Esophagus muscularis mucosa (tissue), 3 donors: ENCODE results near the gene GNA14.

Source experiments
- EP300 ChIP-seq: sonication (generic); formaldehyde crosslinking; IDR thresholded peaks from one replicate; pipeline ENCODE4 v1.6.1; 2017; ENCODE audit warnings: antibody characterized with exemption
- TF ChIP-seq, protein P1 (sequence below), 3 experiments: fragments of 200-600 bp in 2 of 3; fragments of 450-650 bp in 1 of 3; sonication (generic) in 2 of 3; IDR thresholded peaks; one replicate each; pipeline ENCODE4 v1.5.1; 2017 to 2019; ENCODE audit warnings: antibody characterized with exemption in 3 of 3, mild to moderate bottlenecking in 2 of 3, moderate library complexity in 1 of 3

DNA sequence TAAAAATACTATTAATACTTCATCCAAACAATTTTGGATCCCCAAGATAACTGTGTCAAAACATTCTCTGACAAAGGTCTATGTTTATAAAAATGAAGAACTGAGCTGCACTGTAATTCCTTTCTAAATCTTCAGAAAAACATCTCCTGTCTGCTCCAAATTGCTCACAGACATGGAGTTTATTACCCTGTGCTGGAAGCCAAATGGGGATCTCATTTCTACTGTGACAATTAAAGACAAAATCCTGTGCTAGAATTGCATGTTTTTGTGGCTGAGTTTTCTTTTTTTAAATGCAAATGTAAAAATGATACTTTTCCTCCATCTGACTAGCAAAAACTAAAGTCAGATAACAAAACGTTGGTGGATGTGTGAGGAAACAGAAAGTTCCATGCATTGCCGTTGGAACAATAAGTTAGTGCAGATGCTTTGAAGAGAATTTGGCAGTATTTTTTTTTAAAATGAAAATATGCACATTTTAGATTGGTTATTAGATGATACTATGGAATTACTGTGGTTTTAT is 93.5 kb downstream of the GNA14 start:
- TF ChIP-seq, protein P1, sequence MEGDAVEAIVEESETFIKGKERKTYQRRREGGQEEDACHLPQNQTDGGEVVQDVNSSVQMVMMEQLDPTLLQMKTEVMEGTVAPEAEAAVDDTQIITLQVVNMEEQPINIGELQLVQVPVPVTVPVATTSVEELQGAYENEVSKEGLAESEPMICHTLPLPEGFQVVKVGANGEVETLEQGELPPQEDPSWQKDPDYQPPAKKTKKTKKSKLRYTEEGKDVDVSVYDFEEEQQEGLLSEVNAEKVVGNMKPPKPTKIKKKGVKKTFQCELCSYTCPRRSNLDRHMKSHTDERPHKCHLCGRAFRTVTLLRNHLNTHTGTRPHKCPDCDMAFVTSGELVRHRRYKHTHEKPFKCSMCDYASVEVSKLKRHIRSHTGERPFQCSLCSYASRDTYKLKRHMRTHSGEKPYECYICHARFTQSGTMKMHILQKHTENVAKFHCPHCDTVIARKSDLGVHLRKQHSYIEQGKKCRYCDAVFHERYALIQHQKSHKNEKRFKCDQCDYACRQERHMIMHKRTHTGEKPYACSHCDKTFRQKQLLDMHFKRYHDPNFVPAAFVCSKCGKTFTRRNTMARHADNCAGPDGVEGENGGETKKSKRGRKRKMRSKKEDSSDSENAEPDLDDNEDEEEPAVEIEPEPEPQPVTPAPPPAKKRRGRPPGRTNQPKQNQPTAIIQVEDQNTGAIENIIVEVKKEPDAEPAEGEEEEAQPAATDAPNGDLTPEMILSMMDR (IDR thresholded peaks at IDR 0.05) = no peak
- no peak for TF ChIP-seq EP300
